OCI-LY7 (cell line): Measurements from ENCODE around the gene CREB3. TPM values are rescaled to one million over a fixed set of nuclear protein-coding genes. Genes with fewer than 3 reads are reported as not detected.

Experiments used
- Bru-seq: library from RNA; stranded (reverse); fragments of 400-500 nt; gene quantifications from one replicate; lab custom pipeline; 2021; lab: Mats Ljungman, UMichigan
- BruChase-seq, 2 experiments: library from RNA; stranded (reverse); fragments of 400-500 nt; gene quantifications; one replicate each; lab custom pipeline; 2021; lab: Mats Ljungman, UMichigan
- BruUV-seq: library from RNA; stranded (reverse); fragments of 400-500 nt; replicated peaks from 2 replicates; lab custom pipeline; 2021; lab: Mats Ljungman, UMichigan
- CTCF ChIA-PET: fragments of 300-600 bp; sonication (Branson Sonifier 250); formaldehyde crosslinking; loops from one replicate; lab custom pipeline; 2022; ENCODE audit warnings: antibody characterized with exemption; ENCODE audit not compliant: unreplicated experiment; lab: Charles Lee
- POLR2A ChIA-PET: fragments of 300-600 bp; sonication (Branson Sonifier 250); formaldehyde crosslinking; loops from one replicate; lab custom pipeline; 2022; ENCODE audit warnings: antibody characterized with exemption; lab: Charles Lee
- DNase-seq: peaks from one replicate; pipeline ENCODE4 v3.0.0-alpha.2; 2015; ENCODE audit warnings: low spot score
- H2AFZ ChIP-seq: fragments of 200-600 bp; sonication (generic), shearing (Covaris generic); 2 replicates; pipeline ENCODE4 v1.6.1; 2014; ENCODE audit warnings: mild to moderate bottlenecking, antibody characterized with exemption, low read length, moderate library complexity
- H3K27ac ChIP-seq: fragments of 200-600 bp; sonication (generic); 2 replicates; pipeline ENCODE4 v1.5.1; 2014; ENCODE audit warnings: mixed run types, low read depth, mild to moderate bottlenecking, moderate library complexity, low read length, inconsistent platforms; ENCODE audit not compliant: poor library complexity, severe bottlenecking
- H3K36me3 ChIP-seq: fragments of 200-600 bp; sonication (generic); 2 replicates; pipeline ENCODE4 v1.6.1; 2014; ENCODE audit warnings: mild to moderate bottlenecking, antibody characterized with exemption, low read length, moderate library complexity, mixed read lengths; ENCODE audit not compliant: insufficient read depth
- H3K4me1 ChIP-seq: fragments of 200-600 bp; sonication (generic); 2 replicates; pipeline ENCODE4 v1.5.1; 2014; ENCODE audit warnings: mild to moderate bottlenecking, low read length; ENCODE audit not compliant: insufficient read depth, poor library complexity, severe bottlenecking
- H3K4me2 ChIP-seq: fragments of 200-600 bp; sonication (generic); 2 replicates; pipeline ENCODE4 v1.6.1; 2014; ENCODE audit warnings: mild to moderate bottlenecking, low read length
- H3K4me3 ChIP-seq: fragments of 200-600 bp; sonication (generic); 2 replicates; pipeline ENCODE4 v1.5.1; 2014; ENCODE audit warnings: mild to moderate bottlenecking, low read depth, low read length; ENCODE audit not compliant: poor library complexity, severe bottlenecking
- H3K79me2 ChIP-seq: fragments of 200-600 bp; sonication (generic); 2 replicates; pipeline ENCODE4 v1.6.1; 2016; ENCODE audit warnings: low read depth, mild to moderate bottlenecking, low read length, moderate library complexity, mixed read lengths; ENCODE audit not compliant: insufficient read depth
- H3K9me2 ChIP-seq: fragments of 200-600 bp; sonication (generic); 2 replicates; pipeline ENCODE4 v1.6.1; 2016; ENCODE audit warnings: mild to moderate bottlenecking, low read length, mixed read lengths; ENCODE audit not compliant: insufficient read depth
- H3K9me3 ChIP-seq: fragments of 200-600 bp; sonication (generic); 2 replicates; pipeline ENCODE4 v1.6.1; 2014; ENCODE audit warnings: mild to moderate bottlenecking, mixed run types, low read length, mixed read lengths
- H4K20me1 ChIP-seq: fragments of 200-600 bp; sonication (generic); 2 replicates; pipeline ENCODE4 v1.6.1; 2014; ENCODE audit warnings: mild to moderate bottlenecking, antibody characterized with exemption, low read length, moderate library complexity, mixed read lengths; ENCODE audit not compliant: insufficient read depth
- CTCF ChIP-seq: fragments of 200-600 bp; sonication (generic); conservative IDR thresholded peaks from 2 replicates; pipeline ENCODE4 v1.5.1; 2014; ENCODE audit warnings: mild to moderate bottlenecking, antibody characterized with exemption, low read length, moderate library complexity, mixed read lengths
- EZH2phosphoT487 ChIP-seq: fragments of 200-600 bp; sonication (generic); IDR thresholded peaks from 2 replicates; pipeline ENCODE4 v1.6.1; 2018; ENCODE audit warnings: low read depth, borderline replicate concordance, mild to moderate bottlenecking, mixed run types, antibody characterized with exemption, low read length, moderate library complexity, mixed read lengths
- intact Hi-C: fragments of 100-400 bp; cut with micrococcal nuclease; formaldehyde crosslinking; loops from one replicate; pipeline ENCODE4 v1.10.0; 2022; ENCODE audit not compliant: unreplicated experiment
- long read RNA-seq: library from polyadenylated mRNA; stranded (forward); transcript quantifications from one replicate; pipeline ENCODE4 v2.0.0, GENCODE V29; 2022
- total RNA-seq, 2 experiments: library from RNA; depleted of rRNA in 1 of 2; stranded (reverse); fragments of >200 nt in 1 of 2; shearing (Covaris generic) in 1 of 2; gene quantifications; 2 replicates each; pipeline ENCODE4 v1.2.3, GENCODE V29; 2014 to 2022

CREB3 gene, protein sequence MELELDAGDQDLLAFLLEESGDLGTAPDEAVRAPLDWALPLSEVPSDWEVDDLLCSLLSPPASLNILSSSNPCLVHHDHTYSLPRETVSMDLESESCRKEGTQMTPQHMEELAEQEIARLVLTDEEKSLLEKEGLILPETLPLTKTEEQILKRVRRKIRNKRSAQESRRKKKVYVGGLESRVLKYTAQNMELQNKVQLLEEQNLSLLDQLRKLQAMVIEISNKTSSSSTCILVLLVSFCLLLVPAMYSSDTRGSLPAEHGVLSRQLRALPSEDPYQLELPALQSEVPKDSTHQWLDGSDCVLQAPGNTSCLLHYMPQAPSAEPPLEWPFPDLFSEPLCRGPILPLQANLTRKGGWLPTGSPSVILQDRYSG
- total RNA-seq (2014; rRNA removed; shearing (Covaris generic)) (16.8 and 18.2 TPM in 2 replicates), total RNA-seq (2022) (21.9 and 23.0 TPM in 2 replicates), Bru-seq, nascent RNA (percentile 54 among the genes with signal in this experiment), BruChase-seq, experiment 1, labeled RNA remaining after a 6-hour chase (percentile 63 among the genes with signal in this experiment), BruChase-seq, experiment 2, labeled RNA remaining after a 2-hour chase (percentile 61 among the genes with signal in this experiment)
- long read RNA-seq, transcript CREB3-201 (9 exons, 1,832 nt), result major isoform, 53 of 60 reads
- long read RNA-seq, partial matches to known transcripts, result 4 of 60 reads
- long read RNA-seq, other reads (novel, unspliced or antisense), result 1 of 60 reads

DNA sequence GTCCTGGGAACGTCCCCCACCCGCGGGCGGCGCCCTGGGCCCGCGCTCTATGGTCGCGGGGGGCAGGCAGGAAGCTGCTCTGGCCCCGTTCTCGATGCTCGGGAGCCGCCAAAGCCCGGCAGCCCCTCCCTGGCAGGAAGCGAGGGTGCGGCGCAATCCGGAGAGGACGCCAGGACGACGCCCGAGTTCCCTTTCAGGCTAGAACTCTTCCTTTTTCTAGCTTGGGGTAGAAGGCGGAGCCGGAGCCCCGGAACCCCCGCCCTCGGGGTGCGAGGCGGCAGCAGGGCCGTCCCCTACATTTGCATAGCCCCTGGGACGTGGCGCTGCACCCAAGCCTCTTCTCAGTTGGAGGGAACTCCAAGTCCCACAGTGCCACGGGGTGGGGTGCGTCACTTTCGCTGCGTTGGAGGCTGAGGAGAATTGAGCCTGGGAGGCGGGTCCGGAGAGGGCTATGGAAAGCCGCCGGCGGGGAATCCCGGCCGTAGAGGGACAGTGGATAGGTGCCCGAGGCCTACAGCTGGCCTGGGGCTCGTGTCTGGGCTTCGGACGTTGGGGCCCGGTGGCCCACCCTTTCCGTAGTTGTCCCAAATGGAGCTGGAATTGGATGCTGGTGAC is at the start of gene CREB3, which contains the start of gene TLN1:
Gene CREB3, plus strand, starts transcription at position 482 of the 615 bp plus-strand sequence. Its CDS starts 107 bp downstream, at position 589.
Gene TLN1, minus strand, starts transcription at position 11 of the 615 bp plus-strand sequence. CDS start 6,501 bp downstream, outside the sequence.
- H3K4me2 ChIP-seq, result peak within 1 kb of the TSS; percentile 97
- peak; percentile 99 for DNase-seq
- H3K4me3 ChIP-seq, result peak within 1 kb of the TSS; percentile 89
- H3K9me3 ChIP-seq, result no peaks in the 10 kb centered on the region
- ChIA-PET POLR2A (interaction anchor here (0.5 to 3.9 kb wide), 16 partner anchors 10 to 646 kb away, joined by 3 to 38 read pairs (median 4); partner anchors contain the start of genes CCDC107, GBA2, HINT2 and RGP1), CTCF (interaction anchor here (1.2 to 2.1 kb wide), 3 partner anchors 15 to 129 kb away, joined by 3 to 8 read pairs (median 3); no protein-coding TSS in a partner anchor)
- H4K20me1 ChIP-seq, result peaks cover 13% of the 10 kb centered on the region; the same call in 1 of the 2 replicates
- intact Hi-C loops, result loop anchor here (1.0 to 10.0 kb wide), 6 partner anchors 25 to 657 kb away; partner anchors contain the start of genes FANCG, SPAG8 and VCP
- no peaks in the 10 kb centered on the region for H3K9me2 ChIP-seq
- H2AFZ ChIP-seq, result peak within 1 kb of the TSS; percentile 81
- BruUV-seq, result no TSS peak
- H3K79me2 ChIP-seq, result peaks cover 45% of the 10 kb centered on the region
- peak within 1 kb of the TSS; percentile 77 for H3K27ac ChIP-seq
- H3K36me3 ChIP-seq, result peaks cover 32% of the 10 kb centered on the region; the same call in 1 of the 2 replicates
- peak; percentile 65 for TF ChIP-seq CTCF
- no peak for TF ChIP-seq EZH2phosphoT487
- H3K4me1 ChIP-seq, result peaks cover 56% of the 10 kb centered on the region

DNA sequence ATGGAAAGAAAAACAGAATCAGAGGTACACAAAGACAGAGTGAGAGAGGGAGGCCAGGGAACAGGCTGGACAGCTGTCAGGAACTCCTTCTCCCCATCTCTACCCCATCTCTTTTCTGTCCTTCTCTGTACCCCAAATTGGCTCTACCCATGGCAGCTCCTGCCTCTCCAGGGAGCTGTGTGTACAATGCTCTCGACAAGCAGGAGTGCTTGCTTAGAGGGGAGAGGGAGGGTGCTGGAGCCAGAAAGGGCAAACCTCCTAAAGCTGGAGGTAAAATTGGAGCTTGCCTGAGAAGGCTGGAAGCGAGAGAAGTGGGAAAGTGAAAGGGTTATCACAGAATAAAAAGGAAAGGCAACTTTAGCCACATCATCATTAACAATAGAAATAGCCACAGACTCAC is 49.1 kb upstream of the CREB3 start:
- intact Hi-C loops, result no loop called here
- Histone ChIP-seq H3K4me3 (no peak overlapping the region), H3K4me2 (no peak overlapping the region), H3K9me2 (no peaks in the 10 kb centered on the region), H3K4me1 (peaks cover 54% of the 10 kb centered on the region), H3K36me3 (no peaks in the 10 kb centered on the region), H3K79me2 (no peaks in the 10 kb centered on the region), H2AFZ (no peak overlapping the region), H3K9me3 (no peaks in the 10 kb centered on the region), H4K20me1 (no peaks in the 10 kb centered on the region), H3K27ac (no peak overlapping the region)
- CTCF ChIA-PET, result interaction anchor here (0.7 kb wide), 1 partner anchor 14 kb away, joined by 3 read pairs; no protein-coding TSS in a partner anchor
- POLR2A ChIA-PET, result interaction anchor here (0.7 to 1.6 kb wide), 6 partner anchors 11 to 64 kb away, joined by 3 to 4 read pairs (median 4); partner anchors contain the start of gene ARHGEF39
- no peak for DNase-seq
- no TSS peak for BruUV-seq
- no peak for TF ChIP-seq EZH2phosphoT487
- TF ChIP-seq CTCF, result no peak
